ENCODE measurements around the gene PLXNB3. TPM values are rescaled to one million over a fixed set of nuclear protein-coding genes. Genes with fewer than 3 reads are reported as not detected.

The PLXNB3 gene
- total RNA-seq, 1 donor from 2014 or later, result not detected

DNA sequence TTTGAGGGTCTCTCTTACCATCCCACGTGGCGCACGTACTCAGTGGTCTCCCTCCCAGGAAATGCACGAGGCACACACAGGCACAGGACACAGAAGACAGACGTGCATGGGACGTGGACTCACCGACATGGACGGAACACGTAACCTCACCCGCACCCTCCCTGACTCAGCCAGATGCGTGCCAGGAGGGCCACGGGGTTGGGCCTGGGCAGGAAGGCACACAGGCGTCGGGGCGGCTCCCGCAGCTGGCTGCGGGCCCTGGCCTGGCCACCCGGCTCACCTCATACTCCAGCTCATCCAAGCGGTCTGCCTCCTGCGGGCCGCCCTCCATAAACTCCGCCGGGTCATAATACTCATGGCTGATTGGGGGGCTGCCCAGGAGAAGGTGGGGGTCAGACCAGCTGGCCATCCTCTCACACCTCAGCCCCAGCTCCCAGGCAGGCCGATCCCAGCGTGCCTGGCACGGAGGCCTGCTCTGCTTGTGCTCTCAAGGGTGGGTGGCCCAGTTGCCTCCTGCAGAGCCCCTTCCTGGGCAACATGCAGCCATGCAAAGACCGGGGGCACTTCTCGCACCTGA lies 43.0 kb downstream of the PLXNB3 start:
- ATAC-seq (ENCODE audit: low read depth) (no peak), DNase-seq (no peak)
- H3K4me1 Mint-ChIP-seq, result no peaks in the 10 kb centered on the region
- no peaks in the 10 kb centered on the region for H3K27me3 Mint-ChIP-seq
- H3K9me3 Mint-ChIP-seq, result no peaks in the 10 kb centered on the region
- CTCF ChIA-PET, result no interaction called here
- TF ChIP-seq, protein P1, sequence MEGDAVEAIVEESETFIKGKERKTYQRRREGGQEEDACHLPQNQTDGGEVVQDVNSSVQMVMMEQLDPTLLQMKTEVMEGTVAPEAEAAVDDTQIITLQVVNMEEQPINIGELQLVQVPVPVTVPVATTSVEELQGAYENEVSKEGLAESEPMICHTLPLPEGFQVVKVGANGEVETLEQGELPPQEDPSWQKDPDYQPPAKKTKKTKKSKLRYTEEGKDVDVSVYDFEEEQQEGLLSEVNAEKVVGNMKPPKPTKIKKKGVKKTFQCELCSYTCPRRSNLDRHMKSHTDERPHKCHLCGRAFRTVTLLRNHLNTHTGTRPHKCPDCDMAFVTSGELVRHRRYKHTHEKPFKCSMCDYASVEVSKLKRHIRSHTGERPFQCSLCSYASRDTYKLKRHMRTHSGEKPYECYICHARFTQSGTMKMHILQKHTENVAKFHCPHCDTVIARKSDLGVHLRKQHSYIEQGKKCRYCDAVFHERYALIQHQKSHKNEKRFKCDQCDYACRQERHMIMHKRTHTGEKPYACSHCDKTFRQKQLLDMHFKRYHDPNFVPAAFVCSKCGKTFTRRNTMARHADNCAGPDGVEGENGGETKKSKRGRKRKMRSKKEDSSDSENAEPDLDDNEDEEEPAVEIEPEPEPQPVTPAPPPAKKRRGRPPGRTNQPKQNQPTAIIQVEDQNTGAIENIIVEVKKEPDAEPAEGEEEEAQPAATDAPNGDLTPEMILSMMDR (IDR thresholded peaks at IDR 0.05), result no peak
- no peaks in the 10 kb centered on the region for H3K36me3 Mint-ChIP-seq (ENCODE audit: low read depth)
- H3K27ac Mint-ChIP-seq, result no peak overlapping the region
- POLR2A ChIA-PET, result no interaction called here
- no peak overlapping the region for H3K4me3 Mint-ChIP-seq
- intact Hi-C loops (cut with micrococcal nuclease), result no loop called here

DNA sequence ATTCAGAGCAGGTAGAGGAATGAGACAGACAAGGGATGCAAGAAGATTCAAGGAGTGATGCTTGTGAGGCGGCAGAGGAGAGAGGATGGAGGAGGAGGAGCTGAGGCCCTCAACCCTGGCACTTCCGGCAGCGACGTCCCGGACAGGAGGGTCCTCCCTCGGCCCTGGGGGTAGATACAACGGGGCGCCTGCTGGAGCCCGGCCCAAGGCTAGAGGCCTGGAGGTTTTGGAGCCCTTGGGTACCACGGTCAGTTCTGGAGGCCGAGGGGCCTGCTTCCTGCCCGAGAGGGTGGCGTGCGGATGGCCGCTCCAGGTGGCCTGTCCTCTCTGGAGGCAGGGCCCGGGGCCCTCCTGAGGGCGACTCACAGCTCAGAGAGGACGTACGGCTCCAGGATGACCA lies 43.9 kb downstream of the PLXNB3 start:
- DNase-seq (no peak), ATAC-seq (ENCODE audit: low read depth) (no peak)
- Mint-ChIP-seq H3K36me3 (ENCODE audit: low read depth) (no peaks in the 10 kb centered on the region), H3K9me3 (no peaks in the 10 kb centered on the region), H3K4me1 (no peaks in the 10 kb centered on the region), H3K4me3 (no peak overlapping the region), H3K27me3 (no peaks in the 10 kb centered on the region), H3K27ac (no peak overlapping the region)
- intact Hi-C loops (cut with micrococcal nuclease), result no loop called here
- TF ChIP-seq, protein P1 (IDR thresholded peaks at IDR 0.05), result no peak
- CTCF ChIA-PET, result no interaction called here
- POLR2A ChIA-PET, result interaction anchor here (0.6 kb wide), 1 partner anchor 34 kb away, joined by 3 read pairs; no protein-coding TSS in a partner anchor

DNA sequence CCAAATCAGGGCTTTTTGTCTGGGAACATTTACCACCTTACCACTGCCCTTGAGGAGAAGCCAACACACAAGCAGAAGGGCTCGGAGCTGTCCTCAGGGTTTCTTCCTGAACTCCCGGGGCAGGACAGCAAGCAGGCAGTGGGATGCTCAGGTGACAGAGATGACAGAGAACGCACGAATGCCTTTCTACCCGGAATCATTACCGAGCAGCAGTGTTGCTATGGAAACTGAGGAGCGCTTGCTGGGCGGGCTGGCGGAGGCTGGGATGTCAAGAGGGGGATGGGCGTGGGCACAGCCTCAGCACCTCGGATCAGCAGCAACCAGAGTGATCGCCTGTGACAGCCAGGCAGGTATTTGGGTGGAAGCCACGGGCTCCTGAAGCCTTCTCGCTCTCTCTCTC lies 48.2 kb downstream of the PLXNB3 start:
- DNase-seq (no peak), ATAC-seq (ENCODE audit: low read depth) (no peak)
- Mint-ChIP-seq H3K27me3 (peaks cover 8% of the 10 kb centered on the region), H3K4me1 (peaks cover 7% of the 10 kb centered on the region), H3K4me3 (no peak overlapping the region), H3K9me3 (no peaks in the 10 kb centered on the region), H3K27ac (no peak overlapping the region), H3K36me3 (ENCODE audit: low read depth) (no peaks in the 10 kb centered on the region)
- TF ChIP-seq, protein P1 (IDR thresholded peaks at IDR 0.05), result no peak
- ChIA-PET POLR2A (no interaction called here), CTCF (no interaction called here)
- intact Hi-C loops (cut with micrococcal nuclease), result no loop called here

DNA sequence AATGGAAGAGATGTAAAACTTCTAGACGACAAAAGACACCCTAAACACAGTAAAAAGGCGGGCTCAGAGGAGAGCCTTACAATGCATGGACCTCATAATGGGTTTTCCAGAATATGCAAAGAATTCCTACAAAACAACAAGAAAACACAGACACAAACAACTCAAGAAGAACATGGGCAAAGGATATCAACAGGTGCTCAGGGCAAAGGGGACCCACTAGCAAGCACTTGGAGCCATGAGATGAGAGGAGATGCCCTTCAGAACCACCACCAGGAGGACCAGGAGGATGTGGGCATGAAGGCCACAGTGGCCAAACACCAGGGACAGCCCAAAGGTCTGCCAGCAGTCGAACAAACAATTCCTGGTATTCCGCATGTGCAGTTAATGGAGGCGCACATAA lies 49.1 kb downstream of the PLXNB3 start:
- intact Hi-C loops (cut with micrococcal nuclease), result no loop called here
- Mint-ChIP-seq H3K36me3 (ENCODE audit: low read depth) (no peaks in the 10 kb centered on the region), H3K27ac (no peak overlapping the region), H3K9me3 (no peaks in the 10 kb centered on the region), H3K27me3 (peaks cover 8% of the 10 kb centered on the region), H3K4me3 (no peak overlapping the region), H3K4me1 (peaks cover 7% of the 10 kb centered on the region)
- TF ChIP-seq, protein P1 (IDR thresholded peaks at IDR 0.05), result no peak
- ChIA-PET POLR2A (no interaction called here), CTCF (no interaction called here)
- DNase-seq (no peak), ATAC-seq (ENCODE audit: low read depth) (no peak)

DNA sequence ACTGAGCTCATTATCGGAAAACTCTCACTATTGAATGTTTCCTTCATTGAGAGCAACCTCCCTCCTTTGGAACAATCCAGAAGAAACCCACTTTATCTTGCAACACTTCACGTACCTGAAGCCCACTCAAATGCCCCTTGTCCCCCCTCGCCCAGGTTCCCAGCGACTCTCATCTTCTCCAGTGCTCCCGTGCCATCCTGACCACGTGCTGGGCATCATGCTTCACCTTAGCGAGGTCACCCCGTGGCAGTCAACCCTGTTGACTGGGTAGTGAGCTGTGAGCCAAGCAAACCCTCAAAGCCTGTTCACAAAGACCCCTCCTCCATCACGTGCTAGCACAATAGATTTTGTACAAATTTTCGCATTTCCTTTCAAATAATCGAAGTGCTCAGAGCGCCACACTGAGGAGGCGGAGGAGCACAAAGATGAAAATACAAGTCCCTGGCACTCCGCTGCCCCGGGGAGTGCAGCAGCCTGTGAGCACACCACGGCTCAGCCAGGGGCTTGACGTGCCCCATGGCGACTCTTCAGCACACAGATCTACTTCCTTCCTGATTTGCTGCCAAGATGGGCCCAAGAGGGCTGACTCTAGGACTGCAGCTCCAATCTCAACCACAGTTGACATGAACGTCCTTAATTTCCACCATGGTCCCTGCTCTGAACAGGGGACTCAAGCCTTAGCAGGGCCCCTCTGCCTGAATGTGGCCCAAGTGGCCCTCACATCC lies 50.7 kb downstream of the PLXNB3 start:
- ChIA-PET POLR2A (no interaction called here), CTCF (no interaction called here)
- H3K36me3 Mint-ChIP-seq (ENCODE audit: low read depth), result no peaks in the 10 kb centered on the region
- TF ChIP-seq, protein P1 (IDR thresholded peaks at IDR 0.05), result no peak
- DNase-seq (no peak), ATAC-seq (ENCODE audit: low read depth) (no peak)
- no peaks in the 10 kb centered on the region for H3K9me3 Mint-ChIP-seq
- peaks cover 12% of the 10 kb centered on the region for H3K27me3 Mint-ChIP-seq
- no peak overlapping the region for H3K4me3 Mint-ChIP-seq
- peak overlapping the region; percentile 35 for H3K27ac Mint-ChIP-seq
- intact Hi-C loops (cut with micrococcal nuclease), result loop anchor here (5.0 kb wide), 1 partner anchor 113 kb away; the partner anchor contains the start of gene ARHGAP4
- H3K4me1 Mint-ChIP-seq, result peaks cover 7% of the 10 kb centered on the region
